Fibroblast of mammary gland (primary cell): Measurements from ENCODE around the gene ARSI.

ENCODE experiments used
- DNase-seq: peaks from one replicate; pipeline ENCODE4 v3.0.0-alpha.2; 2010; ENCODE audit warnings: low read depth
- H3K4me3 ChIP-seq: 2 replicates; pipeline ENCODE4 v1.5.1; 2011; ENCODE audit warnings: low read depth, mild to moderate bottlenecking, low read length, moderate library complexity; ENCODE audit not compliant: control insufficient read depth
- TF ChIP-seq, protein P1 (sequence below): conservative IDR thresholded peaks from 2 replicates; pipeline ENCODE4 v1.5.1; 2011; ENCODE audit warnings: low read depth, low read length, inconsistent platforms; ENCODE audit not compliant: control insufficient read depth, insufficient read depth

The ARSI gene

GRCh38 chr5:150345716-150346115 lies 43.0 kb upstream of the ARSI start:
- no peak overlapping the region for H3K4me3 ChIP-seq
- TF ChIP-seq, protein P1, sequence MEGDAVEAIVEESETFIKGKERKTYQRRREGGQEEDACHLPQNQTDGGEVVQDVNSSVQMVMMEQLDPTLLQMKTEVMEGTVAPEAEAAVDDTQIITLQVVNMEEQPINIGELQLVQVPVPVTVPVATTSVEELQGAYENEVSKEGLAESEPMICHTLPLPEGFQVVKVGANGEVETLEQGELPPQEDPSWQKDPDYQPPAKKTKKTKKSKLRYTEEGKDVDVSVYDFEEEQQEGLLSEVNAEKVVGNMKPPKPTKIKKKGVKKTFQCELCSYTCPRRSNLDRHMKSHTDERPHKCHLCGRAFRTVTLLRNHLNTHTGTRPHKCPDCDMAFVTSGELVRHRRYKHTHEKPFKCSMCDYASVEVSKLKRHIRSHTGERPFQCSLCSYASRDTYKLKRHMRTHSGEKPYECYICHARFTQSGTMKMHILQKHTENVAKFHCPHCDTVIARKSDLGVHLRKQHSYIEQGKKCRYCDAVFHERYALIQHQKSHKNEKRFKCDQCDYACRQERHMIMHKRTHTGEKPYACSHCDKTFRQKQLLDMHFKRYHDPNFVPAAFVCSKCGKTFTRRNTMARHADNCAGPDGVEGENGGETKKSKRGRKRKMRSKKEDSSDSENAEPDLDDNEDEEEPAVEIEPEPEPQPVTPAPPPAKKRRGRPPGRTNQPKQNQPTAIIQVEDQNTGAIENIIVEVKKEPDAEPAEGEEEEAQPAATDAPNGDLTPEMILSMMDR, result no peak
- no peak for DNase-seq

GRCh38 chr5:150343994-150344631 lies 41.4 kb upstream of the ARSI start:
- no peak overlapping the region for H3K4me3 ChIP-seq
- TF ChIP-seq, protein P1, result no peak
- no peak for DNase-seq

DNA sequence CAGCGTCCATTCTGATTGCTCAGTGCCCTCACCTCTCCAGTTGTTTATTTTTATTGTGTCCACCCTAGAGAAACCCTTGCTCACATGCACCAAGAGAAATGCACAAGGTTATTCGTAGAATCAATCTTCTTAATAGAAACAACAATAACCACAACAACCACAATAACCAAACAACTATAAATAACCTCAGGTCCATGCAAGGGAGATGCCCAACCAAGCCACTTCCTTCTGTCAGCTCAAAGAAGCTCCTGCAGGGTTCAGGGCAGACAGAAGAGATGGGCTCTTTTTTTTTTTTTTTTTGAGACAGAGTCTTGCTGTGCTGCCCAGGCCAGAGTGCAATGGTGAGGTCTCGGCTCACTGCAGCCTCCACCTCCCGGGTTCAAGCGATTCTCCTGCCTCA lies 39.9 kb upstream of the ARSI start:
- H3K4me3 ChIP-seq, result no peak overlapping the region
- TF ChIP-seq, protein P1, result no peak
- DNase-seq, result no peak

DNA sequence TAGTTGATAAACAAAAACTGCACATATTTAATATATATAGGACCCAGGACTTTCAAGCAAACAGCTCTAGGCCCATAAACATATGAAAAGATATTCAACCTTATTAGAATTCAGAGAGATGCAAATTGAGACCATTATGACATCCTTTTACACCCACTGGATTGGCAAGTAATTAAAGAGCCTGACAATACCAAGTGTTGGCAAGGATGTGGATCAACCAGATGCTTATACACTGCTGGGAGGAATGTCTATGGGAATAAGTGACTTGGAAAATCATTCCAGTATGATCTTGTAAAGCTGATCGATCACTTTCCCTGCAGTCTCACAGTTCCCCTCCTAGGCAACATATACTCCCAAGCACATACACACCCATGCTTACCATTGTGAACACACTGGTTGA lies 39.3 kb upstream of the ARSI start:
- TF ChIP-seq, protein P1, result no peak
- H3K4me3 ChIP-seq, result no peak overlapping the region
- no peak for DNase-seq

DNA sequence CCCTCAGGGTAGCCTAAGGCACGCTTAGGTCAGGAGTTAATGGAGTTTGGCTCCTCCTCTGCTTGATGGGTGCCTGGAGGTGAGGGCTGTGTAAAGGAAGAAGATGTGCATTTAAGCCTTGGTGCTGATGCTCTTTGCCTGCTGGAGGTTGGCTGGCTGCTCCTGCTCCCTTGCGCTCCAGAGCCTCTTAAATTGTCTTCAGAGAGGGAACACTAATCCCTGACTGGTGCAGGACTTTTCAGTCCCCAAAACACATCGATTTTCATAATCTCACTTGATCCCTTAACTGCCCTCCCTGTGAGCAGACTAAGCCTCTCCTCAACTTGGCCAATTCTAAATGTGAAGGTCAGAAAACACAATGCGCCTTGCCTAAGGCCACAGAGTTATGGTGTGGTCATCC lies 38.6 kb upstream of the ARSI start:
- DNase-seq, result no peak
- no peak overlapping the region for H3K4me3 ChIP-seq
- TF ChIP-seq, protein P1, result no peak

GRCh38 chr5:150340614-150341255 lies 38.0 kb upstream of the ARSI start:
- DNase-seq, result no peak
- TF ChIP-seq, protein P1, result no peak

More at GRCh38 chr5:150340614-150341255, 38.0 kb upstream of the ARSI start:
- H3K4me3 ChIP-seq, result no peak overlapping the region
